GM23338 (cell line): Measurements from ENCODE around the gene PALLD. TPM values are rescaled to one million over a fixed set of nuclear protein-coding genes. Genes with fewer than 3 reads are reported as not detected.

Source experiments
- ATAC-seq: fragments of 200-7000 bp; cut with Tn5 transposase; 3 replicates; pipeline ENCODE4 v1.9.1; 2020
- DNase-seq: peaks from one replicate; pipeline ENCODE4 v3.0.0-alpha.2; 2015; ENCODE audit warnings: low spot score
- H2AFZ ChIP-seq: fragments of 200-600 bp; sonication (generic); 2 replicates; pipeline ENCODE4 v1.8.0; 2016; ENCODE audit warnings: antibody characterized with exemption, mild to moderate bottlenecking, moderate library complexity
- H3F3A ChIP-seq: fragments of 200-600 bp; sonication (generic); replicated peaks from 2 replicates; pipeline ENCODE4 v1.8.0; 2017; ENCODE audit warnings: antibody characterized with exemption, mixed run types, low read depth
- H3K27ac ChIP-seq: fragments of 200-600 bp; sonication (generic); 2 replicates; pipeline ENCODE4 v1.6.1; 2016; ENCODE audit warnings: low read depth
- H3K27me3 ChIP-seq: fragments of 200-600 bp; sonication (generic); 2 replicates; pipeline ENCODE4 v1.8.0; 2016; ENCODE audit warnings: mild to moderate bottlenecking, mixed run types, moderate library complexity; ENCODE audit not compliant: insufficient read depth
- H3K36me3 ChIP-seq: fragments of 200-600 bp; sonication (generic); 2 replicates; pipeline ENCODE4 v1.8.0; 2016; ENCODE audit warnings: mild to moderate bottlenecking; ENCODE audit not compliant: insufficient read depth
- H3K4me1 ChIP-seq: fragments of 200-600 bp; sonication (generic); 2 replicates; pipeline ENCODE4 v1.8.0; 2016; ENCODE audit warnings: mild to moderate bottlenecking, moderate library complexity; ENCODE audit not compliant: insufficient read depth
- H3K4me2 ChIP-seq: fragments of 200-600 bp; sonication (generic); 2 replicates; pipeline ENCODE4 v1.7.1; 2017; ENCODE audit warnings: mixed run types
- H3K4me3 ChIP-seq: fragments of 200-600 bp; sonication (generic); 2 replicates; pipeline ENCODE4 v1.6.1; 2016; ENCODE audit warnings: mixed run types
- H3K79me2 ChIP-seq: fragments of 200-600 bp; sonication (generic); replicated peaks from 2 replicates; pipeline ENCODE4 v1.8.0; 2017; ENCODE audit warnings: mild to moderate bottlenecking; ENCODE audit not compliant: insufficient read depth
- H3K9me2 ChIP-seq: fragments of 200-600 bp; sonication (generic); 2 replicates; pipeline ENCODE4 v1.8.0; 2017; ENCODE audit not compliant: insufficient read depth
- H4K20me1 ChIP-seq: fragments of 200-600 bp; sonication (generic); replicated peaks from 2 replicates; pipeline ENCODE4 v1.8.0; 2017; ENCODE audit warnings: mild to moderate bottlenecking; ENCODE audit not compliant: insufficient read depth
- H3K27ac Mint-ChIP-seq: 2 replicates; pipeline ENCODE4 v1.8.0; 2020; ENCODE audit warnings: inconsistent platforms, mild to moderate bottlenecking, moderate library complexity, mixed read lengths
- H3K27me3 Mint-ChIP-seq: 3 replicates; pipeline ENCODE4 v1.8.0; 2022; ENCODE audit warnings: low read depth, mild to moderate bottlenecking, moderate library complexity, mixed read lengths, inconsistent platforms; ENCODE audit not compliant: insufficient read depth, poor library complexity
- H3K36me3 Mint-ChIP-seq: 3 replicates; pipeline ENCODE4 v1.8.0; 2021; ENCODE audit warnings: low read depth, mild to moderate bottlenecking, inconsistent platforms, moderate library complexity, mixed read lengths
- H3K4me1 Mint-ChIP-seq: 3 replicates; pipeline ENCODE4 v1.8.0; 2020; ENCODE audit warnings: mild to moderate bottlenecking, inconsistent platforms, mixed read lengths
- H3K4me3 Mint-ChIP-seq: 3 replicates; pipeline ENCODE4 v1.8.0; 2021; ENCODE audit warnings: moderate library complexity, mild to moderate bottlenecking, inconsistent platforms, mixed read lengths
- H3K9me3 Mint-ChIP-seq: 3 replicates; pipeline ENCODE4 v1.8.0; 2020; ENCODE audit warnings: moderate library complexity, mild to moderate bottlenecking, inconsistent platforms, mixed read lengths
- CREB1 ChIP-seq: fragments of 250-450 bp; sonication (Bioruptor Pico); IDR thresholded peaks from 2 replicates; pipeline ENCODE4 v1.5.0; 2020; ENCODE audit warnings: low read depth, mild to moderate bottlenecking, moderate library complexity
- EZH2 ChIP-seq: fragments of 200-600 bp; sonication (generic); IDR thresholded peaks from one replicate; pipeline ENCODE4 v1.8.0; 2017; ENCODE audit warnings: antibody characterized with exemption, mild to moderate bottlenecking, low read depth; ENCODE audit not compliant: unreplicated experiment
- EZH2phosphoT487 ChIP-seq: fragments of 200-600 bp; sonication (generic); IDR thresholded peaks from one replicate; pipeline ENCODE4 v1.8.1; 2018; ENCODE audit warnings: antibody characterized with exemption; ENCODE audit not compliant: unreplicated experiment
- JUNB ChIP-seq: IDR thresholded peaks from one replicate; pipeline ENCODE4 v1.6.1; 2016; ENCODE audit warnings: antibody characterized with exemption; ENCODE audit not compliant: unreplicated experiment
- NANOG ChIP-seq: IDR thresholded peaks from 2 replicates; pipeline ENCODE4 v1.6.1; 2016; ENCODE audit warnings: antibody characterized with exemption, borderline replicate concordance
- POLR2AphosphoS5 ChIP-seq: IDR thresholded peaks from 2 replicates; pipeline ENCODE4 v1.6.1; 2016; ENCODE audit warnings: antibody characterized with exemption, low read depth
- STAT1 ChIP-seq: IDR thresholded peaks from one replicate; pipeline ENCODE4 v1.6.1; 2016; ENCODE audit warnings: antibody characterized with exemption; ENCODE audit not compliant: unreplicated experiment
- ZNF114 ChIP-seq: fragments of 250-450 bp; sonication (Bioruptor Pico); IDR thresholded peaks from 2 replicates; pipeline ENCODE4 v1.5.0; 2020; ENCODE audit warnings: mild to moderate bottlenecking, moderate library complexity
- ZNF331 ChIP-seq: fragments of 250-450 bp; sonication (Bioruptor Pico); IDR thresholded peaks from 2 replicates; pipeline ENCODE4 v1.5.0; 2020; ENCODE audit warnings: low read depth, mild to moderate bottlenecking, moderate library complexity
- polyA plus RNA-seq: library from polyadenylated mRNA; unstranded; fragments of >200 nt; fragmentation: Nextera tagmentation; extraction: Ambion mirVana; gene quantifications from 2 replicates; pipeline ENCODE4 v1.2.1, GENCODE V29; 2016
- total RNA-seq: library from RNA; depleted of rRNA; stranded (reverse); fragments of >200 nt; shearing (Covaris generic); gene quantifications from 2 replicates; pipeline ENCODE4 v1.2.3, GENCODE V29; 2014
- TF ChIP-seq, protein P1 (sequence below): fragments of 250-450 bp; sonication (Bioruptor Pico); IDR thresholded peaks from 2 replicates; pipeline ENCODE4 v1.5.0; 2020; ENCODE audit warnings: mild to moderate bottlenecking, moderate library complexity
- TF ChIP-seq, protein P2 (sequence below), 2 experiments: fragments of 200-600 bp in 1 of 2; sonication (generic) in 1 of 2; conservative IDR thresholded peaks; 2 replicates each; pipeline versions ENCODE4 v1.5.1 to v1.6.1; 2016 to 2017; ENCODE audit warnings: antibody characterized with exemption in 2 of 2, low read depth in 2 of 2, mild to moderate bottlenecking in 2 of 2, moderate library complexity in 1 of 2
- TF ChIP-seq, protein P3 (sequence below): IDR thresholded peaks from one replicate; pipeline ENCODE4 v1.6.1; 2018; ENCODE audit warnings: antibody characterized with exemption; ENCODE audit not compliant: unreplicated experiment
- TF ChIP-seq, protein P4 (sequence below): IDR thresholded peaks from 2 replicates; pipeline ENCODE4 v1.6.1; 2016; ENCODE audit warnings: antibody characterized with exemption

PALLD gene
- total and polyA plus RNA-seq, 2 experiments from 2014 or later, result 13.1 to 30.2 TPM

DNA sequence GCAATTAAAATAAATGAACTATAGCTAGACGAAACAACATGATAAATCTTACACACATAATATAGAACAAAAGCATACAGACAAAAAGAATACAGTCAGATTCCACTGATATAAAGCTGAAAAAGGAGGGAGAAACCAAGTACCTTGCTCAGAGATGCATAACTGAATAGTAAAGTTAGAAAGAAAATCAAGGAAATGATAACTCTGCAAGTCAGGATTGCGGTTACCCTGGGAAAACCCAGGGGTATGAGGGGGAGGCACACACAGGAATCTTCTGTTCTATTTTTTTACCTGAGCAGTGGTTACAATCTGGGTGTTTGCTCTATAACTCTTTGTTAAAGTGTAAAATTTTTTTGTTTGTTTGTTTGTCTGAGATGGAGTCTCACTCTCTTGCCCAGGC is 304.1 kb downstream of the PALLD start:
- Mint-ChIP-seq H3K36me3 (no peaks in the 10 kb centered on the region), H3K27me3 (peaks cover 5% of the 10 kb centered on the region), H3K4me3 (no peak overlapping the region), H3K9me3 (no peaks in the 10 kb centered on the region), H3K27ac (no peak overlapping the region), H3K4me1 (peaks cover 18% of the 10 kb centered on the region)
- DNase-seq (no peak), ATAC-seq (no peak)
- H3F3A ChIP-seq, result no peaks in the 10 kb centered on the region
- no peaks in the 10 kb centered on the region for H3K27me3 ChIP-seq
- peaks cover 4% of the 10 kb centered on the region; the same call in 1 of the 2 replicates for H3K4me1 ChIP-seq
- no peak overlapping the region for H3K4me3 ChIP-seq
- H2AFZ ChIP-seq, result no peak overlapping the region
- no peaks in the 10 kb centered on the region for H3K79me2 ChIP-seq
- H4K20me1 ChIP-seq, result no peaks in the 10 kb centered on the region
- no peaks in the 10 kb centered on the region for H3K9me2 ChIP-seq
- no peak overlapping the region for H3K4me2 ChIP-seq
- H3K36me3 ChIP-seq, result no peaks in the 10 kb centered on the region
- TF ChIP-seq JUNB, result no peak
- TF ChIP-seq ZNF331 (CRISPR knock-in tag), result no peak
- TF ChIP-seq STAT1, result no peak
- TF ChIP-seq POLR2AphosphoS5, result no peak
- no peak for TF ChIP-seq NANOG
- TF ChIP-seq, protein P1, sequence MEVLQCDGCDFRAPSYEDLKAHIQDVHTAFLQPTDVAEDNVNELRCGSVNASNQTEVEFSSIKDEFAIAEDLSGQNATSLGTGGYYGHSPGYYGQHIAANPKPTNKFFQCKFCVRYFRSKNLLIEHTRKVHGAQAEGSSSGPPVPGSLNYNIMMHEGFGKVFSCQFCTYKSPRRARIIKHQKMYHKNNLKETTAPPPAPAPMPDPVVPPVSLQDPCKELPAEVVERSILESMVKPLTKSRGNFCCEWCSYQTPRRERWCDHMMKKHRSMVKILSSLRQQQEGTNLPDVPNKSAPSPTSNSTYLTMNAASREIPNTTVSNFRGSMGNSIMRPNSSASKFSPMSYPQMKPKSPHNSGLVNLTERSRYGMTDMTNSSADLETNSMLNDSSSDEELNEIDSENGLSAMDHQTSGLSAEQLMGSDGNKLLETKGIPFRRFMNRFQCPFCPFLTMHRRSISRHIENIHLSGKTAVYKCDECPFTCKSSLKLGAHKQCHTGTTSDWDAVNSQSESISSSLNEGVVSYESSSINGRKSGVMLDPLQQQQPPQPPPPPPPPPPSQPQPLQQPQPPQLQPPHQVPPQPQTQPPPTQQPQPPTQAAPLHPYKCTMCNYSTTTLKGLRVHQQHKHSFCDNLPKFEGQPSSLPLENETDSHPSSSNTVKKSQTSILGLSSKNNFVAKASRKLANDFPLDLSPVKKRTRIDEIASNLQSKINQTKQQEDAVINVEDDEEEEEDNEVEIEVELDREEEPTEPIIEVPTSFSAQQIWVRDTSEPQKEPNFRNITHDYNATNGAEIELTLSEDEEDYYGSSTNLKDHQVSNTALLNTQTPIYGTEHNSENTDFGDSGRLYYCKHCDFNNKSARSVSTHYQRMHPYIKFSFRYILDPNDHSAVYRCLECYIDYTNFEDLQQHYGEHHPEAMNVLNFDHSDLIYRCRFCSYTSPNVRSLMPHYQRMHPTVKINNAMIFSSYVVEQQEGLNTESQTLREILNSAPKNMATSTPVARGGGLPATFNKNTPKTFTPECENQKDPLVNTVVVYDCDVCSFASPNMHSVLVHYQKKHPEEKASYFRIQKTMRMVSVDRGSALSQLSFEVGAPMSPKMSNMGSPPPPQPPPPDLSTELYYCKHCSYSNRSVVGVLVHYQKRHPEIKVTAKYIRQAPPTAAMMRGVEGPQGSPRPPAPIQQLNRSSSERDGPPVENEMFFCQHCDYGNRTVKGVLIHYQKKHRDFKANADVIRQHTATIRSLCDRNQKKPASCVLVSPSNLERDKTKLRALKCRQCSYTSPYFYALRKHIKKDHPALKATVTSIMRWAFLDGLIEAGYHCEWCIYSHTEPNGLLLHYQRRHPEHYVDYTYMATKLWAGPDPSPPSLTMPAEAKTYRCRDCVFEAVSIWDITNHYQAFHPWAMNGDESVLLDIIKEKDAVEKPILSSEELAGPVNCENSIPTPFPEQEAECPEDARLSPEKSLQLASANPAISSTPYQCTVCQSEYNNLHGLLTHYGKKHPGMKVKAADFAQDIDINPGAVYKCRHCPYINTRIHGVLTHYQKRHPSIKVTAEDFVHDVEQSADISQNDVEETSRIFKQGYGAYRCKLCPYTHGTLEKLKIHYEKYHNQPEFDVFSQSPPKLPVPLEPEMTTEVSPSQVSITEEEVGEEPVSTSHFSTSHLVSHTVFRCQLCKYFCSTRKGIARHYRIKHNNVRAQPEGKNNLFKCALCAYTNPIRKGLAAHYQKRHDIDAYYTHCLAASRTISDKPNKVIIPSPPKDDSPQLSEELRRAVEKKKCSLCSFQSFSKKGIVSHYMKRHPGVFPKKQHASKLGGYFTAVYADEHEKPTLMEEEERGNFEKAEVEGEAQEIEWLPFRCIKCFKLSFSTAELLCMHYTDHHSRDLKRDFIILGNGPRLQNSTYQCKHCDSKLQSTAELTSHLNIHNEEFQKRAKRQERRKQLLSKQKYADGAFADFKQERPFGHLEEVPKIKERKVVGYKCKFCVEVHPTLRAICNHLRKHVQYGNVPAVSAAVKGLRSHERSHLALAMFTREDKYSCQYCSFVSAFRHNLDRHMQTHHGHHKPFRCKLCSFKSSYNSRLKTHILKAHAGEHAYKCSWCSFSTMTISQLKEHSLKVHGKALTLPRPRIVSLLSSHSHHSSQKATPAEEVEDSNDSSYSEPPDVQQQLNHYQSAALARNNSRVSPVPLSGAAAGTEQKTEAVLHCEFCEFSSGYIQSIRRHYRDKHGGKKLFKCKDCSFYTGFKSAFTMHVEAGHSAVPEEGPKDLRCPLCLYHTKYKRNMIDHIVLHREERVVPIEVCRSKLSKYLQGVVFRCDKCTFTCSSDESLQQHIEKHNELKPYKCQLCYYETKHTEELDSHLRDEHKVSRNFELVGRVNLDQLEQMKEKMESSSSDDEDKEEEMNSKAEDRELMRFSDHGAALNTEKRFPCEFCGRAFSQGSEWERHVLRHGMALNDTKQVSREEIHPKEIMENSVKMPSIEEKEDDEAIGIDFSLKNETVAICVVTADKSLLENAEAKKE (CRISPR knock-in tag), result no peak
- no peak for TF ChIP-seq ZNF114 (CRISPR knock-in tag)
- TF ChIP-seq EZH2phosphoT487, result no peak
- TF ChIP-seq, protein P2, sequence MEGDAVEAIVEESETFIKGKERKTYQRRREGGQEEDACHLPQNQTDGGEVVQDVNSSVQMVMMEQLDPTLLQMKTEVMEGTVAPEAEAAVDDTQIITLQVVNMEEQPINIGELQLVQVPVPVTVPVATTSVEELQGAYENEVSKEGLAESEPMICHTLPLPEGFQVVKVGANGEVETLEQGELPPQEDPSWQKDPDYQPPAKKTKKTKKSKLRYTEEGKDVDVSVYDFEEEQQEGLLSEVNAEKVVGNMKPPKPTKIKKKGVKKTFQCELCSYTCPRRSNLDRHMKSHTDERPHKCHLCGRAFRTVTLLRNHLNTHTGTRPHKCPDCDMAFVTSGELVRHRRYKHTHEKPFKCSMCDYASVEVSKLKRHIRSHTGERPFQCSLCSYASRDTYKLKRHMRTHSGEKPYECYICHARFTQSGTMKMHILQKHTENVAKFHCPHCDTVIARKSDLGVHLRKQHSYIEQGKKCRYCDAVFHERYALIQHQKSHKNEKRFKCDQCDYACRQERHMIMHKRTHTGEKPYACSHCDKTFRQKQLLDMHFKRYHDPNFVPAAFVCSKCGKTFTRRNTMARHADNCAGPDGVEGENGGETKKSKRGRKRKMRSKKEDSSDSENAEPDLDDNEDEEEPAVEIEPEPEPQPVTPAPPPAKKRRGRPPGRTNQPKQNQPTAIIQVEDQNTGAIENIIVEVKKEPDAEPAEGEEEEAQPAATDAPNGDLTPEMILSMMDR (conservative IDR thresholded peaks at IDR 0.05; ENCODE audit: low read depth in 2 of 2), result no peak
- no peak for TF ChIP-seq CREB1 (CRISPR knock-in tag)
- TF ChIP-seq, protein P3, sequence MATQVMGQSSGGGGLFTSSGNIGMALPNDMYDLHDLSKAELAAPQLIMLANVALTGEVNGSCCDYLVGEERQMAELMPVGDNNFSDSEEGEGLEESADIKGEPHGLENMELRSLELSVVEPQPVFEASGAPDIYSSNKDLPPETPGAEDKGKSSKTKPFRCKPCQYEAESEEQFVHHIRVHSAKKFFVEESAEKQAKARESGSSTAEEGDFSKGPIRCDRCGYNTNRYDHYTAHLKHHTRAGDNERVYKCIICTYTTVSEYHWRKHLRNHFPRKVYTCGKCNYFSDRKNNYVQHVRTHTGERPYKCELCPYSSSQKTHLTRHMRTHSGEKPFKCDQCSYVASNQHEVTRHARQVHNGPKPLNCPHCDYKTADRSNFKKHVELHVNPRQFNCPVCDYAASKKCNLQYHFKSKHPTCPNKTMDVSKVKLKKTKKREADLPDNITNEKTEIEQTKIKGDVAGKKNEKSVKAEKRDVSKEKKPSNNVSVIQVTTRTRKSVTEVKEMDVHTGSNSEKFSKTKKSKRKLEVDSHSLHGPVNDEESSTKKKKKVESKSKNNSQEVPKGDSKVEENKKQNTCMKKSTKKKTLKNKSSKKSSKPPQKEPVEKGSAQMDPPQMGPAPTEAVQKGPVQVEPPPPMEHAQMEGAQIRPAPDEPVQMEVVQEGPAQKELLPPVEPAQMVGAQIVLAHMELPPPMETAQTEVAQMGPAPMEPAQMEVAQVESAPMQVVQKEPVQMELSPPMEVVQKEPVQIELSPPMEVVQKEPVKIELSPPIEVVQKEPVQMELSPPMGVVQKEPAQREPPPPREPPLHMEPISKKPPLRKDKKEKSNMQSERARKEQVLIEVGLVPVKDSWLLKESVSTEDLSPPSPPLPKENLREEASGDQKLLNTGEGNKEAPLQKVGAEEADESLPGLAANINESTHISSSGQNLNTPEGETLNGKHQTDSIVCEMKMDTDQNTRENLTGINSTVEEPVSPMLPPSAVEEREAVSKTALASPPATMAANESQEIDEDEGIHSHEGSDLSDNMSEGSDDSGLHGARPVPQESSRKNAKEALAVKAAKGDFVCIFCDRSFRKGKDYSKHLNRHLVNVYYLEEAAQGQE, result no peak
- TF ChIP-seq, protein P4, sequence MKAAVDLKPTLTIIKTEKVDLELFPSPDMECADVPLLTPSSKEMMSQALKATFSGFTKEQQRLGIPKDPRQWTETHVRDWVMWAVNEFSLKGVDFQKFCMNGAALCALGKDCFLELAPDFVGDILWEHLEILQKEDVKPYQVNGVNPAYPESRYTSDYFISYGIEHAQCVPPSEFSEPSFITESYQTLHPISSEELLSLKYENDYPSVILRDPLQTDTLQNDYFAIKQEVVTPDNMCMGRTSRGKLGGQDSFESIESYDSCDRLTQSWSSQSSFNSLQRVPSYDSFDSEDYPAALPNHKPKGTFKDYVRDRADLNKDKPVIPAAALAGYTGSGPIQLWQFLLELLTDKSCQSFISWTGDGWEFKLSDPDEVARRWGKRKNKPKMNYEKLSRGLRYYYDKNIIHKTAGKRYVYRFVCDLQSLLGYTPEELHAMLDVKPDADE, result no peak
- TF ChIP-seq EZH2, result no peak
- H3K27ac ChIP-seq, result no peak overlapping the region
